Measurements from ENCODE around the gene ABTB2. TPM values are rescaled to one million over a fixed set of nuclear protein-coding genes. Genes with fewer than 3 reads are reported as not detected.

The ABTB2 gene
- total RNA-seq, 6 donors from 2014 or later = 1.4 to 6.8 (median 4.7) TPM

DNA sequence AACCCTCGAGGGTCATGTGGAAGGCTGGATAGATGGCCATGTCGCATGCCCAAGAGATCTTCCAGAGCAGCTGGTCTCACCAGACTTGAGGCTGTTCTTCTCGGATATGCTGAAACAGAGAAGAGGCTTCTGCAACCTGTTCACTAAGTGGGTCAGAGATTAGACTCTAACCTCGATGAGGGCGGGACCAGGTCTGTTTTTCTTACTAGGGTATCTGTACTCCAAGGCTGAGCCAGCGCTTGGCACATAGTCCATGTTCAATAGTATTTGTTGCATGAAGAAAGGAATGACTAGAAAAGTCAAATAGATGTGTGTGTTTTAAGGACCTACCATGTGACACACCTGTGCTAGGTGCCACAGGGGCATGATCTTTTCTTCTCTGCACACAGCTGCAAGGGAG, 43.6 kb downstream of the ABTB2 start:
- Histone ChIP-seq H3K36me3 (no peaks in the 10 kb centered on the region), H3K4me3 (no peak overlapping the region), H3K27ac (no peak overlapping the region), H3K27me3 (no peaks in the 10 kb centered on the region), H3K4me1 (peaks cover 1 to 24% (median 13%) of the 10 kb centered on the region in 4 donors), H3K9me3 (no peaks in the 10 kb centered on the region)
- 88 to 90% methylated on average over 4 to 6 of the region's 6 CpGs for WGBS, 2 donors
- TF ChIP-seq POLR2A (IDR thresholded peaks at IDR 0.05) (no peak), POLR2AphosphoS5 (IDR thresholded peaks at IDR 0.05) (no peak), EP300 (IDR thresholded peaks at IDR 0.05) (no peak)
- TF ChIP-seq, protein P1, sequence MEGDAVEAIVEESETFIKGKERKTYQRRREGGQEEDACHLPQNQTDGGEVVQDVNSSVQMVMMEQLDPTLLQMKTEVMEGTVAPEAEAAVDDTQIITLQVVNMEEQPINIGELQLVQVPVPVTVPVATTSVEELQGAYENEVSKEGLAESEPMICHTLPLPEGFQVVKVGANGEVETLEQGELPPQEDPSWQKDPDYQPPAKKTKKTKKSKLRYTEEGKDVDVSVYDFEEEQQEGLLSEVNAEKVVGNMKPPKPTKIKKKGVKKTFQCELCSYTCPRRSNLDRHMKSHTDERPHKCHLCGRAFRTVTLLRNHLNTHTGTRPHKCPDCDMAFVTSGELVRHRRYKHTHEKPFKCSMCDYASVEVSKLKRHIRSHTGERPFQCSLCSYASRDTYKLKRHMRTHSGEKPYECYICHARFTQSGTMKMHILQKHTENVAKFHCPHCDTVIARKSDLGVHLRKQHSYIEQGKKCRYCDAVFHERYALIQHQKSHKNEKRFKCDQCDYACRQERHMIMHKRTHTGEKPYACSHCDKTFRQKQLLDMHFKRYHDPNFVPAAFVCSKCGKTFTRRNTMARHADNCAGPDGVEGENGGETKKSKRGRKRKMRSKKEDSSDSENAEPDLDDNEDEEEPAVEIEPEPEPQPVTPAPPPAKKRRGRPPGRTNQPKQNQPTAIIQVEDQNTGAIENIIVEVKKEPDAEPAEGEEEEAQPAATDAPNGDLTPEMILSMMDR (IDR thresholded peaks at IDR 0.05) = no peak
- ATAC-seq (ENCODE audit: low FRiP score in 2 of 2) (no peak), DNase-seq (no peak)

DNA sequence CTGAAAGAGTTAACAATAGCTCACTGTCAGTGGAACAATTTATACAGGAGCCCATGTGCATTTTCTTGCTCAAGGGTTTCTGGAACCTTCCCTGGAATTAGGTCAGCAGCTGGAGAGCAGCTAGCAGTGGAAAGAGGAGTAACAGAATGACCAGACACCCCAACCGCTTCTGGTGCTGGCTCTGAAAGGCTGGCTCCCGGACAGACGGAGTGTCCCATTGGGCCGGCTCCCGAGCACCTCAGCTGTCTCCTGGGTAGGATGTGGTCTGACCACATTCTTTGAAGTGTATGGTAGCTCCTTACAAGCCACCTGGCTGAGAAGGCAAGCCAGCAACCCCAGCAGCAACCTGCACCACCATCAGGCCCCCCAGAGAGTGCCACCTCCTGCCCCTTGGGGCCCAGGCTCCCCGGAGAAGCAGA, 44.7 kb downstream of the ABTB2 start:
- DNase-seq (no peak), ATAC-seq (ENCODE audit: low FRiP score in 2 of 2) (peak in 1 of 2 donors; percentile 8)
- 59 to 76% methylated on average over 6 of the region's 6 CpGs for WGBS, 2 donors
- TF ChIP-seq POLR2AphosphoS5 (IDR thresholded peaks at IDR 0.05) = no peak
- no peak for TF ChIP-seq POLR2A (IDR thresholded peaks at IDR 0.05)
- TF ChIP-seq, protein P1 (IDR thresholded peaks at IDR 0.05) = no peak
- no peak for TF ChIP-seq EP300 (IDR thresholded peaks at IDR 0.05)
- H3K27ac ChIP-seq = no peak overlapping the region
- H3K27me3 ChIP-seq = no peaks in the 10 kb centered on the region
- H3K36me3 ChIP-seq = no peaks in the 10 kb centered on the region
- H3K9me3 ChIP-seq = no peaks in the 10 kb centered on the region
- no peak overlapping the region for H3K4me3 ChIP-seq
- peaks cover 4 to 31% (median 14%) of the 10 kb centered on the region in 4 donors for H3K4me1 ChIP-seq

DNA sequence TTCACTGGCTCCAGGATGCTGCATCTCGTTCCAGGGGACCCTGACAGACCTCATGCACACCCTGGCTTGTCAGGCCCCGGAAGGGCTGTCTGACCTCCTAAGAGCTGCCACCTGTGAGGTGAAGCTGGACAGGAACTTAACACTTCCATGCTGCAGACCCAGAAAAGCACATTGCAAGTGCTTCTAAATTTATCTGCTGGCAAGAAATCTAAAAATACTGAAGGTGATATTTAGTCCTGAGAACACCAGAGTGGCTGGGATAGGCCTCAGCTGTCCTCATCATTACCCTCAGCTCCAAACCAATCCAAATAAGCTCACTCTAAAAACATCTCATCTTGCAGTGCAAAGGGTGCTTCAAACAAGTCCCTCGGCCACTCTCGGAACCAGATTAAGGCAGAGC, 46.7 kb downstream of the ABTB2 start:
- peak in 1 of 2 donors; percentile 79 for ATAC-seq (ENCODE audit: low FRiP score in 2 of 2)
- Histone ChIP-seq H3K9me3 (no peaks in the 10 kb centered on the region), H3K27me3 (no peaks in the 10 kb centered on the region), H3K4me1 (peaks cover 4 to 28% (median 14%) of the 10 kb centered on the region in 4 donors), H3K36me3 (no peaks in the 10 kb centered on the region), H3K4me3 (no peak overlapping the region), H3K27ac (peak overlapping the region in 1 of 4 donors; percentile 46)
- peak in 2 of 4 donors; percentile 15 to 27 for TF ChIP-seq EP300 (IDR thresholded peaks at IDR 0.05)
- TF ChIP-seq POLR2AphosphoS5 (IDR thresholded peaks at IDR 0.05) = peak in 1 of 2 donors; percentile 76
- TF ChIP-seq, protein P1 (IDR thresholded peaks at IDR 0.05) = no peak
- no peak for TF ChIP-seq POLR2A (IDR thresholded peaks at IDR 0.05)
- 29 to 47% methylated on average over 2 to 4 of the region's 4 CpGs for WGBS, 2 donors
- peak in 1 of 2 donors; percentile 61 for DNase-seq

GRCh38 chr11:34309965-34310364, 47.8 kb downstream of the ABTB2 start:
- 59 to 65% methylated on average over 6 of the region's 6 CpGs for WGBS, 2 donors
- Histone ChIP-seq H3K27me3 (no peaks in the 10 kb centered on the region), H3K27ac (no peak overlapping the region)

More at GRCh38 chr11:34309965-34310364, 47.8 kb downstream of the ABTB2 start:
- Histone ChIP-seq H3K9me3 (no peaks in the 10 kb centered on the region), H3K36me3 (no peaks in the 10 kb centered on the region), H3K4me3 (no peak overlapping the region), H3K4me1 (peaks cover 4 to 26% (median 14%) of the 10 kb centered on the region in 4 donors)
- DNase-seq (no peak), ATAC-seq (ENCODE audit: low FRiP score in 2 of 2) (no peak)
- no peak for TF ChIP-seq EP300 (IDR thresholded peaks at IDR 0.05)
- TF ChIP-seq POLR2AphosphoS5 (IDR thresholded peaks at IDR 0.05) = no peak
- TF ChIP-seq, protein P1 (IDR thresholded peaks at IDR 0.05) = no peak
- no peak for TF ChIP-seq POLR2A (IDR thresholded peaks at IDR 0.05)

Measured in upper lobe of left lung (tissue), 6 donors.